HepG2 (cell line): ENCODE data around the gene C2orf81. TPM values are rescaled to one million over a fixed set of nuclear protein-coding genes. Genes with fewer than 3 reads are reported as not detected.

Experiments
- ASH2L ChIP-seq: fragments of 300-600, 200-600 bp; sonication (generic); IDR thresholded peaks from 2 replicates; pipeline ENCODE4 v1.7.0; 2017; ENCODE audit warnings: low read depth, mild to moderate bottlenecking, moderate library complexity, mixed read lengths, low read length; ENCODE audit not compliant: insufficient read length
- ATF1 ChIP-seq: IDR thresholded peaks from 2 replicates; pipeline ENCODE4 v1.6.1; 2016; ENCODE audit warnings: mild to moderate bottlenecking, control low read depth
- DNMT1 ChIP-seq: sonication (generic); formaldehyde crosslinking; IDR thresholded peaks from 2 replicates; pipeline ENCODE4 v1.5.1; 2020; ENCODE audit warnings: mild to moderate bottlenecking, missing genetic modification reagents
- GLI4 ChIP-seq: sonication (generic); formaldehyde crosslinking; IDR thresholded peaks from 2 replicates; pipeline ENCODE4 v1.5.1; 2020; ENCODE audit warnings: missing genetic modification reagents, mild to moderate bottlenecking, moderate library complexity, borderline replicate concordance
- HOXA3 ChIP-seq: sonication (generic); formaldehyde crosslinking; IDR thresholded peaks from 2 replicates; pipeline ENCODE4 v1.5.0; 2020; ENCODE audit warnings: missing genetic modification reagents
- ISX ChIP-seq: sonication (generic); formaldehyde crosslinking; conservative IDR thresholded peaks from 2 replicates; pipeline ENCODE4 v1.5.0; 2020; ENCODE audit warnings: missing genetic modification reagents
- NCOA1 ChIP-seq: sonication (generic); formaldehyde crosslinking; IDR thresholded peaks from 2 replicates; pipeline ENCODE4 v1.9.0; 2021; ENCODE audit warnings: missing genetic modification reagents
- NCOR1 ChIP-seq: fragments of 200-600 bp; sonication (generic); IDR thresholded peaks from 2 replicates; pipeline ENCODE4 v1.7.0; 2017; ENCODE audit warnings: antibody characterized with exemption, low read length, borderline replicate concordance
- NFKBIZ ChIP-seq: IDR thresholded peaks from 2 replicates; pipeline ENCODE4 v1.6.1; 2018; ENCODE audit warnings: missing genetic modification reagents, missing compliant biosample characterization
- NR2C2 ChIP-seq: sonication (generic); formaldehyde crosslinking; IDR thresholded peaks from 2 replicates; pipeline ENCODE4 v1.4.0; 2020; ENCODE audit warnings: missing genetic modification reagents, mild to moderate bottlenecking, moderate library complexity, borderline replicate concordance
- POLR2A ChIP-seq, 2 experiments: IDR thresholded peaks; 2 replicates each; pipeline ENCODE4 v1.6.1; 2011; ENCODE audit warnings: low read depth in 2 of 2, low read length in 2 of 2, mild to moderate bottlenecking in 1 of 2, moderate library complexity in 1 of 2; ENCODE audit not compliant: insufficient read depth in 1 of 2
- REPIN1 ChIP-seq: sonication (generic); formaldehyde crosslinking; IDR thresholded peaks from 2 replicates; pipeline ENCODE4 v1.8.0; 2022; ENCODE audit warnings: missing genetic modification reagents, low read depth, mild to moderate bottlenecking, borderline replicate concordance
- SKI ChIP-seq: fragments of 450-650 bp; IDR thresholded peaks from one replicate; pipeline ENCODE4 v1.6.1; 2018; ENCODE audit warnings: mild to moderate bottlenecking; ENCODE audit not compliant: partially characterized antibody
- SP140L ChIP-seq: sonication (generic); formaldehyde crosslinking; IDR thresholded peaks from 2 replicates; pipeline ENCODE4 v1.4.0; 2020; ENCODE audit warnings: missing genetic modification reagents, borderline replicate concordance
- SPEN ChIP-seq: sonication (generic); formaldehyde crosslinking; IDR thresholded peaks from 2 replicates; pipeline ENCODE4 v1.5.1; 2020; ENCODE audit warnings: low read depth, mild to moderate bottlenecking, missing genetic modification reagents
- TOPORS ChIP-seq: sonication (generic); formaldehyde crosslinking; IDR thresholded peaks from 2 replicates; pipeline ENCODE4 v1.8.0; 2023; ENCODE audit warnings: mild to moderate bottlenecking, missing genetic modification reagents
- ZC3H13 ChIP-seq: sonication (generic); formaldehyde crosslinking; IDR thresholded peaks from 2 replicates; pipeline ENCODE4 v1.8.1; 2023; ENCODE audit warnings: mild to moderate bottlenecking, missing genetic modification reagents, moderate library complexity
- ZC3H4 ChIP-seq: sonication (generic); formaldehyde crosslinking; IDR thresholded peaks from 2 replicates; pipeline ENCODE4 v1.4.0; 2020; ENCODE audit warnings: missing genetic modification reagents, borderline replicate concordance
- ZFP36L2 ChIP-seq: sonication (generic); formaldehyde crosslinking; IDR thresholded peaks from 2 replicates; pipeline ENCODE4 v1.4.0; 2020; ENCODE audit warnings: missing genetic modification reagents
- ZMYM4 ChIP-seq: sonication (generic); formaldehyde crosslinking; IDR thresholded peaks from 2 replicates; pipeline ENCODE4 v1.8.1; 2023; ENCODE audit warnings: mild to moderate bottlenecking, missing genetic modification reagents
- ZNF142 ChIP-seq: sonication (generic); formaldehyde crosslinking; IDR thresholded peaks from 2 replicates; pipeline ENCODE4 v1.4.0; 2020; ENCODE audit warnings: missing genetic modification reagents
- ZNF232 ChIP-seq: sonication (generic); formaldehyde crosslinking; IDR thresholded peaks from 2 replicates; pipeline ENCODE4 v1.4.0; 2020; ENCODE audit warnings: missing genetic modification reagents, borderline replicate concordance
- ZNF317 ChIP-seq: sonication (generic); formaldehyde crosslinking; IDR thresholded peaks from 2 replicates; pipeline ENCODE4 v1.5.0; 2020; ENCODE audit warnings: mild to moderate bottlenecking, missing genetic modification reagents
- ZNF619 ChIP-seq: sonication (generic); formaldehyde crosslinking; IDR thresholded peaks from 2 replicates; pipeline ENCODE4 v1.4.0; 2020; ENCODE audit warnings: mild to moderate bottlenecking, missing genetic modification reagents
- ZNF644 ChIP-seq: IDR thresholded peaks from 2 replicates; pipeline ENCODE4 v1.6.1; 2016; ENCODE audit warnings: low read depth
- ZNF768 ChIP-seq: sonication (generic); formaldehyde crosslinking; IDR thresholded peaks from 2 replicates; pipeline ENCODE4 v1.4.0; 2020; ENCODE audit warnings: missing genetic modification reagents
- ZNF816 ChIP-seq: sonication (generic); formaldehyde crosslinking; IDR thresholded peaks from 2 replicates; pipeline ENCODE4 v1.8.0; 2022; ENCODE audit warnings: missing genetic modification reagents, mild to moderate bottlenecking, borderline replicate concordance
- polyA plus RNA-seq, 8 experiments: library from polyadenylated mRNA; depleted of rRNA in 3 of 8; stranded (reverse) in 7 of 8; unstranded in 1 of 8; fragments of >200 nt; fragmentation: Illumina TruSeq in 4 of 8; extraction: Trizol in 4 of 8; gene quantifications; 2 replicates each; pipeline versions ENCODE4 v1.2.1 to v1.2.3, GENCODE V29; 2011 to 2016; ENCODE audit warnings: low read depth in 4 of 8, missing spikeins in 1 of 8, mixed read lengths in 1 of 8; ENCODE audit not compliant: insufficient read depth in 1 of 8
- total RNA-seq, 5 experiments: library from RNA; depleted of rRNA; stranded (reverse); fragments of >200 nt; fragmentation: Illumina TruSeq; extraction: Trizol; gene quantifications; 2 replicates each; pipeline ENCODE4 v1.2.3, GENCODE V29; 2016; ENCODE audit warnings: low read depth in 1 of 5

The C2orf81 gene
- total and polyA plus RNA-seq, 2 of the 13 experiments (the other 11 are each of a cell fraction or from before 2014, with no cell fraction given): 0.15 to 0.17 TPM

- TF ChIP-seq SKI (peak; percentile 8), ZMYM4 (CRISPR knock-in tag) (peak; percentile 64), ATF1 (CRISPR knock-in tag) (no peak), ZNF816 (CRISPR knock-in tag) (peak; percentile 80; the same call in 1 of the 2 replicates), ZC3H4 (peak; percentile 62; the same call in 1 of the 2 replicates), ZNF619 (CRISPR knock-in tag) (no peak), DNMT1 (peak; percentile 68; the same call in 1 of the 2 replicates), ASH2L (peak; percentile 88), ZC3H13 (CRISPR knock-in tag) (no peak), SP140L (CRISPR knock-in tag) (no peak), NFKBIZ (0 out of 2 replicates have a peak, but pooled peaks have one; percentile 25), SPEN (CRISPR knock-in tag) (peak; percentile 91), ZNF644 (CRISPR knock-in tag) (no peak), GLI4 (CRISPR knock-in tag) (peak; percentile 28; the same call in 1 of the 2 replicates), ZNF768 (CRISPR knock-in tag) (peak; percentile 68), ZNF317 (CRISPR knock-in tag) (peak; percentile 38; the same call in 1 of the 2 replicates), ISX (CRISPR knock-in tag) (no peak), ZFP36L2 (no peak), NR2C2 (CRISPR knock-in tag) (peak; percentile 83; the same call in 1 of the 2 replicates), REPIN1 (CRISPR knock-in tag) (peak; percentile 56), HOXA3 (CRISPR knock-in tag) (peak; percentile 77; the same call in 1 of the 2 replicates), ZNF142 (0 out of 2 replicates have a peak, but pooled peaks have one; percentile 60), ZNF232 (peak; percentile 71), TOPORS (peak; percentile 66; the same call in 1 of the 2 replicates), NCOA1 (CRISPR knock-in tag) (peak; percentile 78; the same call in 1 of the 2 replicates), POLR2A (IDR thresholded peaks at IDR 0.05; ENCODE audit: insufficient read depth in 1 of 2, low read depth in 2 of 2, low read length in 2 of 2) (no peak; a peak in 1 of 4 replicates), NCOR1 (peak; percentile 50; the same call in 1 of the 2 replicates)
These were observed 36.2 kb upstream of the C2orf81 start (continued) for GRCh38 chr2:74457549-74458131.
